Smooth muscle cell of bladder (primary cell): ENCODE measurements around the gene RASSF1. TPM values are rescaled to one million over a fixed set of nuclear protein-coding genes. Genes with fewer than 3 reads are reported as not detected.

Source experiments
- total RNA-seq: library from RNA; depleted of rRNA; stranded (reverse); fragments of >200 nt; gene quantifications from 2 replicates; pipeline ENCODE4 v1.2.3, GENCODE V29; 2014

The RASSF1 gene, protein sequence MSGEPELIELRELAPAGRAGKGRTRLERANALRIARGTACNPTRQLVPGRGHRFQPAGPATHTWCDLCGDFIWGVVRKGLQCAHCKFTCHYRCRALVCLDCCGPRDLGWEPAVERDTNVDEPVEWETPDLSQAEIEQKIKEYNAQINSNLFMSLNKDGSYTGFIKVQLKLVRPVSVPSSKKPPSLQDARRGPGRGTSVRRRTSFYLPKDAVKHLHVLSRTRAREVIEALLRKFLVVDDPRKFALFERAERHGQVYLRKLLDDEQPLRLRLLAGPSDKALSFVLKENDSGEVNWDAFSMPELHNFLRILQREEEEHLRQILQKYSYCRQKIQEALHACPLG
- 20.2 and 25.1 TPM in 2 replicates for total RNA-seq

DNA sequence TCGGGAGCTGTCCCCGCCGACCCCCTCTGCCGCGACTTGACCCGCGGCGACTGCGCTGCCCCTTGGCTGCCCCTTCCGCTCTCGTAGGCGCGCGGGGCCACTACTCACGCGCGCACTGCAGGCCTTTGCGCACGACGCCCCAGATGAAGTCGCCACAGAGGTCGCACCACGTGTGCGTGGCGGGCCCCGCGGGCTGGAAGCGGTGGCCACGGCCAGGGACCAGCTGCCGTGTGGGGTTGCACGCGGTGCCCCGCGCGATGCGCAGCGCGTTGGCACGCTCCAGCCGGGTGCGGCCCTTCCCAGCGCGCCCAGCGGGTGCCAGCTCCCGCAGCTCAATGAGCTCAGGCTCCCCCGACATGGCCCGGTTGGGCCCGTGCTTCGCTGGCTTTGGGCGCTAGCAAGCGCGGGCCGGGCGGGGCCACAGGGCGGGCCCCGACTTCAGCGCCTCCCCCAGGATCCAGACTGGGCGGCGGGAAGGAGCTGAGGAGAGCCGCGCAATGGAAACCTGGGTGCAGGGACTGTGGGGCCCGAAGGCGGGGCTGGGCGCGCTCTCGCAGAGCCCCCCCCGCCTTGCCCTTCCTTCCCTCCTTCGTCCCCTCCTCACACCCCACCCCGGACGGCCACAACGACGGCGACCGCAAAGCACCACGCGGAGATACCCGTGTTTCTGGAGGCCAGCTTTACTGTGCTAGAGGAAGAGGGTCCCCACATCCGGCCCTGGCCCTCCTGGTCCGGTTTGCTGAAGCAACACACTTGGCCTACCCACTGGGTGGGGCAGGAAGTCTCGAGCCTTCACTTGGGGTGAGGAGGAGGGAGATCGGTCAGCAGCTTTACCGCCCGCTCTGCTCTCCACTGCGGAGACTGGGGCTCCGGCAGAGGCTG is at the start of gene RASSF1:
Gene RASSF1 (minus strand): TSS at position 389 of the 882 bp plus-strand sequence. CDS start 31 bp downstream, at position 358.

DNA sequence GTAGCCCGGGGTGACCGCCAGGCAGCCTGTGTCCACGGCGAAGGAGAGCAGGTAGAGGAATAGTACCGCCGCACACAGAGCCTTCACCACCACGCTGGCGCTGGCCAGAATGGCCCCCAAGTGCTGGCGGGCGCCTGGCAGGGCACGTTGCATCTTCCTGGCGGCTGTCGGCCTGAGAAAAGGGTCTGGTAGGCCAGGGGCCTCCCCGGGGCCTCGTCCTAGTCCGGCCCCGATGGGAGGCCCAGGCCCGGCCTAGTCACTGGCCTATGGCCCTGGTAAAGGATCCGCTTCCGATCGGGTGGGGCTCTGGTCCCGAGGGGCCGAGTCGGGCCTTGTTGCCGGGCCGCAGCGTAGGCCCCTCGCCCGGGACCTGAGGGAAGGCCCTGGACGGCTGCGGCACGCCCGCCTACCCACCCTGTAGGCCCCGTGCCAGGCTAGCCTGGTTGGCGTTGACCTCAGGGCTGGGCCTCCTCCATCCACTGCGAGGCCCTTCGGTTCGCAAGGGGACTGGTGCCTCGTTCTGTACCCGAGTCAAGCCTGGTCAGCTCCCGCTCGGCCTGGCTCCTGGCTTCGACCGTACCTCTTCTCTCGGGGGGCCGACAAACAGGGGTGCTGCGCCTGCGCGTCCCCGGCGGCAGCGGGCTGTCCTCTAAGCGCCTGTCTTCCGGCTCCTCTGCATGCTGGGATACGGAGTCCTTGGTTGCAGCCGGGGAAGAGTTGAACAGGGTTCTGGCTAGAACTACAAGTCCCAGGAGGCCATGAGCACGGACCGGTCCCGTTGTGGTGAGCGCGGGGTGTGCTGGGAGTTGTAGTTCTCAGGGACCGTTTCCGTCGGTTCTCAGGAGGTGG is 18.5 kb upstream of the RASSF1 start, which contains the start of gene TMEM115:
Gene TMEM115 (minus strand): TSS at position 611 of the 849 bp plus-strand sequence. CDS start 458 bp downstream, at position 153.

DNA sequence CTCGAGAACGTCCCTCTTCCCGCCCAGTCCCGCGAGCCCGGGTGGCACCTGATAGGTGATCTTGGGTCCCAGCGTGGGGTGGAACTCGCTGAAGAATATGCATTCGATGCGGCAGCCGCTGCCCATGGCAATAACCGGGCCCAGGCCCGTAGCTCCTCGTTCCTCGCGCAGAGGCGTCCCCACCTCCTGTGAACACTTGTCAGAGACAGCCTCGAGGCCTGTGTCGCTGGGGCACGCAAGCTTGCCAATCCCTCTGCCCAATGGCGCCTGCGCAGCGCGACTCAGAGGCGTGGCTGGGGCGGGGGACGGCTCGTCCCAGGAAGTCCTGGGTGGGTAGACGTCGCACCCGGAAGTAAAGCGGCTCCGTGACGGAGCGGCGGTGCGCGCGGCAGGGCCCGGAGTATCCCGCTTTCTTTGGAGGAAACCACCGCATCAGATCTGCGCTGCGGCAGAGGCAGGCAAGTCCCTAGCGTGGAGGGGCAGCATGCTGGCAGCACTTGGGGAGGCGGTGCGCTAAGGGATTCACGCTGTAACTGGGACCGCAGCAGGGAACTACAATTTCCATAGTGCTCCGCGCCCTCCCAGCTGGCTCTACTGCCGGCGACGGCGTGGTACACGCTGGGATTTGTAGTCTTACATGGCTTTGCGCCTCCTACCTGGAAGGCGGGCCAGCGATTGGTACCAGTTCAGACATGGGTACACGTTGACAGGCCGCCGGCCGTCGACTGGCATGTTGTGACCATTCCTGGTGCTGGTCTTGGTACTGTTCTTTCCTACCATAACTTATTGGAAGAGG is 10.1 kb upstream of the RASSF1 start, which contains the start of the genes CYB561D2 and NPRL2:
Gene CYB561D2 (plus strand): TSS at position 336 of the 796 bp plus-strand sequence. CDS start 572 bp downstream, outside the sequence.
Gene NPRL2 (minus strand): TSS at position 249 of the 796 bp plus-strand sequence. CDS start 123 bp downstream, at position 126.

DNA sequence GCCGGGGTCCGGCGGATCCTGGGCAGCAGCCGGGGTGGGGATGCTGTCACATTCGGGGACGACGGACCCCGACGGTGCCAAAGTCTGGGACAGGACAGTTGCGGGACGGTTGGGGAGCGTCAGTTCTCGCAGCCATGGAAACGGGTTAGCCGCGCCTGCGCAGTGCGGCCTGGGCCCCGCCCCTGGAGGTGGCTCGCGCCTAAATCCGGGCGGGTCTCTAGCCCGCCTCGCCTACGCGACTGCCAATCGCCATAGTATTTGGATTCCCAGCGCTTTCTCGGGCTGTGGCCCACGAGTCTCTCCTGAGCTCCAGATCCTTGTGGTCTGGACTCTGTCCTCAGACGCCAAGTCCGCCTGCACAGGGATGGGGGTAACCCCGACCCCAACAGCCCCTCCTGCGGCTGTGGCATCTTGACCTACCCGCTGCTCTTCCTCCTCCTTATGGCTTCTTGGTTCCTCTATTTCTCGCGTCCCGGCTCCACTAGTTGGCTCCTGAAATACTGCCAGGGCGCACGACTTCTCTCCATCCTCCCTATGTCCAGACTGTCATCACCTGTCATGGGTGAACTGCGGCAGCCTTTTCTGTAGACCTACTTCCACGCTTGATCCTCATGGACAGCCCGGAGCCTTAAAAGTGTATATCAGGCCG is 5.1 kb upstream of the RASSF1 start, which contains the start of gene ZMYND10:
Gene ZMYND10 (minus strand): TSS at position 147 of the 649 bp plus-strand sequence. CDS start 153 bp downstream, outside the sequence.

DNA sequence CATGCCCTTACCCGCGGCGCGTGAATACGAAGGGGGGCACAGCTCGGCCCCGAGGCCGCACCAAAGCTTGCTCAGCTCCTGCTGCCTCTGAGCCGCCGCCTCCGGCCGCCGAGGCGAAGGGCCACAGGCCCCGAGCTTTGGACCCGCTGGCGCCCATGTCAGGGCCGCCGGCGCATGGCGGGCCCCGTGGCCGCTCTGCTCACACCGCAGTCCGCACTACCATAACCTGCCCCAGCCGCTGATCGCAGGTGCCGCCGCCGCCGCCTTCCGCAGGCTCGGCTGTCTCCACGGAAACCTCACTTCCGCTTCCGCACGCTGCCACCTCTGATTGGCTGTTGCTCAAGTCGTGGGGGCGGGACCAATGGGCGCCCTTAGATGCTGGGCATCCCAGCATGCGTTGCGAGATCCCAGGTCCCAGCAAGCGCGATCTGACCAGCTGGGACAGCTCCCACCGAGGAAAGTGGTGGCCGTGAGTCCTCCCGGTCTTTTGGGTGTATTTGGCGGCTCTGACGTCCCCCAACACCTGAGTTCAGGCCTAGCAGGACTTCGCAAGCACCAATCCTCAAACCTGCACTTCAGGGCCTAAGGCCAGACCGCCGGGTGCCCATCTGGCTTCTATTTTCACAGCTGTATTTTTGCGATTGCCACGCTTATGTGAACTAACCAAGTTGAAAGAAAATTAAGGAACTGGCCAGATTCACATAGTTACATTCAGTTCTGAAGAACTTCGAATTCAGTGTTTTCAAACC is 12.5 kb downstream of the RASSF1 start, which contains the start of gene TUSC2:
Gene TUSC2 (minus strand): TSS at position 281 of the 749 bp plus-strand sequence. CDS start 124 bp downstream, at position 157.

DNA sequence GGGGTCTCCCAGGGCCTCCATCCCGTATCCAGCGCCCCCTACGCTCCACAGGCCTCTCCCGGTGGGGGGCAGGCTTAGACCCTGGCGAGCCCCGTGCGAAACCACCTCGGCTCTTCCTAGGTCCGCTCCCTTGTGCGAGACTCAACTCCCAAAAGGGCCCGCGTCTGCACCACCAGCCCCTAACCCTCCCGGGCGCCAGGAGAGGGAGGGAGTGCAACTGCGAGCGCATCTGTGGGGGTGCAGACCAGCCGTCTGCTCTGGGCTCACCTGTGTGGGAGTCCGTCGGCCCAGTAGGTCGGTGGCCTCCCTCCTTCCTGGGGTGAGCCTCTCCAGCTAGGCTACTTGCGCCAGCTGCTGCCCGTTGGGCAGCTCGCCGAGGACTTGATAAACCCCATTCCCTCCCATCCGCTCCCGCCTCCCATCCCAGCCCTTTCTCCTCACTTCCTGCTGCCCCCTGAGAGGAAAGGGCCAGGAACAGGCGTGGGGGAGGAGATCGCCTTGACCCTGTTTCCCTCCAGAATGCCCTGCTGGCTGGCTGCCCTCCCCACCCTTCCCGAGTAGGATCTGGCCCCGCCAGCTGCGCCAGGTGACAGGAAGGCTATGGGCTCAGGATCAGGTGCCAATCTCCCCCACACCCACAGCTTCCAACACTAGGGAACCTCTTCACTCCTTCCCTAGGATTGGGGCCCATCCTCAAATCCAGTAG is 18.1 kb downstream of the RASSF1 start, which contains the start of gene HYAL2:
Gene HYAL2 (minus strand): TSS at position 360 of the 706 bp plus-strand sequence. CDS start 2,256 bp downstream, outside the sequence.

DNA sequence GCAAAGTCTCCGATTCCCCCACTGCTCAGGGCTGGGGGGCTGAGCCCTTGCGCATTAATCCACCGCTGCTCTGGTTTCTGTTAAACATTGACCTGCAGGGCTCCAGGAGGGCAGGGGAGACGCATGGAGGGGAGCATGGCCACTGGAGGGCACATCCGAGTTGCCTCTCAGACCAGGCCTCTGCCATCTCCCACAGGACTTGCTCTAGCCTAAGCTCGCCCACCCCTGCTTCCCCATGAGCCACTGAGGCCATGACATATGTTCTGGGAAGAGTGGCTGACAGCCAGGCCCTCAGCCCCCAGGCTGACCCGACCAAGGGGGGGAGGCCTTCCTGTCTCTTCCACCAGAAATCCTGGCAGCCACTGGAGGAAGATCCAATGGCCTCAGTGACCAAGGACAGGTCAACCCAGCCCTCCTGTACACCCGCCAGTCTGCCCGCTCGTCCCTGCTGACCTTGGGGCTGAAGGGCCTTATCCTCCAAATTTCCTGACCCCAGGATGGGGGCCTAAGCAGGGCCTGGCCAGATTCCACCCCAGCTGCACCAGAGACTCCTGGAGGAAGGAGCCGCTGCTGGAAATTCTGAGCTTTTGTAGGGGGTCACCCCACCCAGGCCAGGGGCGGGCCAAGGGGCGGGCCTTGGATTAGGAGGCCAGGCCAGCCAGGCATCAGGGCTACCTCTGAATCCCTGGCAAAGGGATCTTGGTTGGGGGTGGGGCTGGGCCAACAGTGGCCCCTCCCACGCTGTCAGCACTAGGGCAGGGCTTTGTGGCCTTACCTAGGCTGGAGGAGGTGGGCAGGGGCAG is 37.4 kb downstream of the RASSF1 start, which contains the start of gene HYAL1:
Gene HYAL1 (minus strand): TSS at position 562 of the 803 bp plus-strand sequence. CDS start 618 bp downstream, outside the sequence.

DNA sequence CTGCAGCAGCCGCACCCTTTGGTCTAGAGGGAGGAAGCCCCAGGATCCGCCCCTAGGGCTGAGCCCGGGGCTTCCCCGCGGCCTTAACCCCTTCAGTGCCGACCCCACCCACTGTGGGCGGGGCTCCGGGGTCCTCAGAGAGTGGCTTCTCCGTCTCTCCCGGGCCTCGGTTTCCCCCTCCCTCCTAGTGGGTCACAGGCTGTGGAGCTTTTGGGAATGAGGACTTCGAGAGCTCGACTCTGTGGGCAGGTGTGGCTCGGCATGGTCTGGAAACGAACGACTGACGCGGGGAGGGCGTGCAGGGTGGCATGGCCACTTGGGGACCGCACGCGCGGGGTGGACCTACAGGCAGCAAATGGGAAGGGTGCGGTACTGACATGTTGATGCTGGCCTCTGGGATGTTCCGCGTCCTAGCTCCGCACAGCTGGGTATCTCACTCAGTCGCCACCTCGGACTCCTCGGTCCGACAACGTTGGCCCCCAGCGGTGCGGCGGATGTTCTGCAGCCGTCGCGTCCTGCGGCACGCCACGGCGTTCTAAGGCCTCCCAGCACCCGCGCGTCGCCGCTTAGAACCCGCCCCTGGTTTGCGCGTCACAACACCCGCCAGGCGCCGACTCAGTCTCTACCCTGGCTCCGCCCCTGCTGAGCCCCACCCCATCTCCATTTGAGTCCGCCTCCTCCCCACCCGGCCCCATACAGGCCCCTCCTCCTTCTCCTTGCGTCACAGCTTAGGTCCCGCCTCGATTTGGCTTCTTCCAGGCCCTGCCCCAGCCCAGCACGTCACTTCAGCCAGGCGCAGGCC is 41.6 kb downstream of the RASSF1 start, which contains the start of the genes HYAL3 and NAA80:
Gene HYAL3 (minus strand): TSS at position 570 of the 802 bp plus-strand sequence. CDS start 3,803 bp downstream, outside the sequence.
Gene NAA80 (minus strand): TSS at position 570 of the 802 bp plus-strand sequence. CDS start 1,942 bp downstream, outside the sequence.

DNA sequence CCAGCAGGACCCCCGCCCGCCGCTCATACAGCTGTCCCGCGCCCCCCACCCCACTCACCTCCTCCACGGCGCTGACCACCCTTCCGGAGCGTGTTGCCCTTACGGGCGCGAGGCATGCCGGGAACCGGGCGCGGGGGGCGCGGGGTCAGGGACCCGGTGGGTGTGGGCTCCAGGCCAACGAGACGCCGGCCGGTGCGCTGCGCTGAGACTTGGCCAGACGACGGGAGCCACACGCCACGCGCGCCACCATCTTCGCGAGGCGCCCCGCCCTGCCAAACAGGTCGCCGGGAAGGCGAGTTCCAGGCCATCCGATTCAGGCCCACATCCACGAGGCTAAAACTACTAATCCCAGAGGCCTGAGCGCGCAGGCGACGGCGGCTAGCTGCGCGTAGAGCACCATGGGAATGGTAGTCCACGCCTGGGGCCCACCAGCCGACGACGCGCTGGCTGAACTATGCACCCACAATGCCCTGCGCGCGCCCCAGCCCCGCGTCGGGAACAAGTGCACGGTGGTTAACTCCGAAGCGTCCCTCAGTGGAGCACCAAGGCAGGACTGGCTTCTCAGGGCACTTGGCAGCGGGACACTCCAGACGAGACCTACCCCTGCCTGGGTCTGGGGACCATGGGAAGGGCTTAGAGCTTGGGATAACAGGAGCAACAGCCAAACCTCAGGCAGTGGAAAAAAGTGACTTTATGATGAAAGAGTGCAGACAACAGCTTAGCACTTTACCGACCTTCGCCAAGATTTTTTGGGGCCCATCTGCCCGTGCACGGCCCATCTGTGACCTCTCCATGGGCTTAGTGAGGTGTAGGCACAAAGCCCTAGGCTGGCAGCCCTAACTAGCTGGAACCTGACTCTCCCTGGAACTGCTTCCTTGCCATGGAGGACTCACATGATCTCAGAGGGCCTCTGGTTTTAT is 48.2 kb downstream of the RASSF1 start, which contains the start of gene IFRD2:
Gene IFRD2 (minus strand): TSS at position 271 of the 920 bp plus-strand sequence. CDS start 155 bp downstream, at position 116.

Other genes with a start within 250 kb of the RASSF1 start
- gene SEMA3F, start 185.5 kb downstream of the RASSF1 start, total RNA-seq = 0.14 and 0.92 TPM in 2 replicates
- gene GNAT1, start 149.2 kb downstream of the RASSF1 start, total RNA-seq = not detected in 2 replicates
- not detected in 2 replicates for gene SLC38A3, start 135.6 kb downstream of the RASSF1 start, total RNA-seq
- 188 and 209 TPM in 2 replicates for gene GNAI2, start 104.6 kb downstream of the RASSF1 start, total RNA-seq
- gene SEMA3B, start 71.7 kb downstream of the RASSF1 start, total RNA-seq = 16.5 and 31.8 TPM in 2 replicates
- gene LSMEM2, start 61.7 kb downstream of the RASSF1 start, total RNA-seq = not detected in 2 replicates
- 36.8 and 46.9 TPM in 2 replicates for gene IFRD2, start 48.4 kb downstream of the RASSF1 start, total RNA-seq
- gene HYAL3, start 41.4 kb downstream of the RASSF1 start, total RNA-seq = 2.6 and 3.7 TPM in 2 replicates
- gene NAA80, start 41.4 kb downstream of the RASSF1 start, total RNA-seq = 1.7 and 1.8 TPM in 2 replicates
- 1.6 and 2.5 TPM in 2 replicates for gene HYAL1, start 37.3 kb downstream of the RASSF1 start, total RNA-seq
- gene HYAL2, start 18.1 kb downstream of the RASSF1 start, total RNA-seq = 49.8 and 80.7 TPM in 2 replicates
- gene TUSC2, start 12.6 kb downstream of the RASSF1 start, total RNA-seq = 10.7 and 16.5 TPM in 2 replicates
- 0.28 and 1.1 TPM in 2 replicates for gene ZMYND10, start 4.9 kb upstream of the RASSF1 start, total RNA-seq
- 21.5 and 24.8 TPM in 2 replicates for gene NPRL2, start 9.9 kb upstream of the RASSF1 start, total RNA-seq
- gene CYB561D2, start 10.0 kb upstream of the RASSF1 start, total RNA-seq = 29.0 and 34.6 TPM in 2 replicates
- 27.6 and 42.5 TPM in 2 replicates for gene TMEM115, start 18.7 kb upstream of the RASSF1 start, total RNA-seq
- gene CACNA2D2, start 162.8 kb upstream of the RASSF1 start, total RNA-seq = 0.09 TPM in 1 of 2 replicates, not detected in the other
- gene C3orf18, start 226.9 kb upstream of the RASSF1 start, total RNA-seq = 9.4 and 16.0 TPM in 2 replicates
- gene HEMK1, start 228.7 kb upstream of the RASSF1 start, total RNA-seq = 10.7 and 15.4 TPM in 2 replicates